Thyroid gland (tissue), 4 donors: Measurements from ENCODE around the gene CDKN2D. TPM values are rescaled to one million over a fixed set of nuclear protein-coding genes. Genes with fewer than 3 reads are reported as not detected.
"Not testable (repeated sequence)": the region's sequence is repeated elsewhere in the genome, so short reads cannot be mapped to it uniquely, and the experiment has no call there.

ENCODE experiments used
- DNase-seq, 2 donors: peaks; one replicate each; pipeline ENCODE4 v3.0.0-alpha.2; 2019
- H3K27ac ChIP-seq, 3 donors: fragments of 200-600 bp; sonication (generic); 1 replicate in 2 of 3; 2 replicates in 1 of 3; pipeline ENCODE4 v1.5.1; 2016 to 2019; ENCODE audit warnings: mild to moderate bottlenecking in 1 of 3, moderate library complexity in 1 of 3
- H3K27me3 ChIP-seq: fragments of 200-600 bp; sonication (generic); one replicate; pipeline ENCODE4 v1.5.1; 2019
- H3K36me3 ChIP-seq, 2 donors: fragments of 200-600 bp; sonication (generic); one replicate each; pipeline ENCODE4 v1.5.1; 2016 to 2019
- H3K4me1 ChIP-seq, 2 donors: fragments of 200-600 bp; sonication (generic); one replicate each; pipeline ENCODE4 v1.5.1; 2017 to 2019
- H3K4me3 ChIP-seq, 3 donors: fragments of 200-600 bp; sonication (generic); replicated peaks in 1 of 3; 1 replicate in 2 of 3; 2 replicates in 1 of 3; pipeline ENCODE4 v1.5.1; 2016; ENCODE audit warnings: mild to moderate bottlenecking in 1 of 3
- H3K9me3 ChIP-seq: fragments of 200-600 bp; sonication (generic); one replicate; pipeline ENCODE4 v1.5.1; 2017
- CTCF ChIP-seq, 6 experiments: fragments of 200-600 bp in 3 of 6; fragments of 450-650 bp in 3 of 6; sonication (generic) in 3 of 6; IDR thresholded peaks; one replicate each; pipeline ENCODE4 v1.5.1; 2016 to 2019; ENCODE audit warnings: antibody characterized with exemption in 6 of 6, mild to moderate bottlenecking in 2 of 6, inconsistent platforms in 1 of 6, moderate library complexity in 1 of 6
- POLR2A ChIP-seq, 2 donors: fragments of 450-650 bp; IDR thresholded peaks; one replicate each; pipeline ENCODE4 v1.6.1; 2017; ENCODE audit warnings: antibody characterized with exemption in 2 of 2, mild to moderate bottlenecking in 2 of 2, moderate library complexity in 1 of 2
- WGBS, 2 donors: methylation state at CpG; one replicate each; pipeline ENCODE4 v1.1.5; 2017; 5-methylcytosine and 5-hydroxymethylcytosine counted together
- intact Hi-C: fragments of 100-400 bp; cut with DNase I; formaldehyde crosslinking; loops from one replicate; pipeline ENCODE4 v1.15.1; 2023
- total RNA-seq, 4 donors: library from RNA; depleted of rRNA; stranded (reverse); fragments of >200 nt; gene quantifications; one replicate each; pipeline ENCODE4 v1.2.3, GENCODE V29; 2016

The CDKN2D gene
- total RNA-seq, 4 donors from 2014 or later: 2.0 to 8.2 (median 3.7) TPM

GRCh38 chr19:10535613-10536012 lies 33.2 kb downstream of the CDKN2D start:
- intact Hi-C loops: no loop called here
- 71 to 76% methylated on average over 6 of the region's 6 CpGs for WGBS, 2 donors

GRCh38 chr19:10533646-10534386 lies 35.0 kb downstream of the CDKN2D start:
- no peaks in the 10 kb centered on the region for H3K36me3 ChIP-seq
- no peak overlapping the region for H3K4me3 ChIP-seq
- H3K27ac ChIP-seq: no peak overlapping the region
- intact Hi-C loops: no loop called here
- no peaks in the 10 kb centered on the region for H3K4me1 ChIP-seq
- WGBS, 2 donors: 80 to 82% methylated on average over 10 of the region's 10 CpGs
- TF ChIP-seq CTCF (IDR thresholded peaks at IDR 0.05) (no peak), POLR2A (IDR thresholded peaks at IDR 0.05) (no peak)
- H3K9me3 ChIP-seq: no peaks in the 10 kb centered on the region
- DNase-seq: no peak
- no peaks in the 10 kb centered on the region for H3K27me3 ChIP-seq

More at GRCh38 chr19:10535613-10536012, 33.2 kb downstream of the CDKN2D start:
- Histone ChIP-seq H3K4me3 (no peak overlapping the region), H3K36me3 (no peaks in the 10 kb centered on the region), H3K9me3 (no peaks in the 10 kb centered on the region), H3K27me3 (no peaks in the 10 kb centered on the region), H3K27ac (no peak overlapping the region), H3K4me1 (no peaks in the 10 kb centered on the region)
- DNase-seq: no peak
- TF ChIP-seq CTCF (IDR thresholded peaks at IDR 0.05): no peak
- no peak for TF ChIP-seq POLR2A (IDR thresholded peaks at IDR 0.05)

GRCh38 chr19:10532457-10532856 lies 36.3 kb downstream of the CDKN2D start:
- H3K27ac ChIP-seq: no peak overlapping the region
- 100% methylated on average over 1 of the region's 1 CpG for WGBS, 2 donors
- H3K9me3 ChIP-seq: no peaks in the 10 kb centered on the region
- no peaks in the 10 kb centered on the region for H3K4me1 ChIP-seq
- H3K4me3 ChIP-seq: no peak overlapping the region
- TF ChIP-seq CTCF (IDR thresholded peaks at IDR 0.05) (no peak), POLR2A (IDR thresholded peaks at IDR 0.05) (no peak)
- intact Hi-C loops: no loop called here
- no peak for DNase-seq
- no peaks in the 10 kb centered on the region for H3K27me3 ChIP-seq
- H3K36me3 ChIP-seq: no peaks in the 10 kb centered on the region

- H3K27ac ChIP-seq, intact Hi-C loops: not testable (repeated sequence)
Measured at GRCh38 chr19:10526887-10527286, 41.9 kb downstream of the CDKN2D start.

GRCh38 chr19:10525636-10526035 lies 43.1 kb downstream of the CDKN2D start:
- no peak for DNase-seq
- Histone ChIP-seq H3K4me3 (no peak overlapping the region), H3K27me3 (no peaks in the 10 kb centered on the region), H3K36me3 (no peaks in the 10 kb centered on the region), H3K9me3 (no peaks in the 10 kb centered on the region), H3K4me1 (no peaks in the 10 kb centered on the region), H3K27ac (no peak overlapping the region)
- intact Hi-C loops: no loop called here
- WGBS, 2 donors: 90 to 93% methylated on average over 7 of the region's 7 CpGs
- TF ChIP-seq POLR2A (IDR thresholded peaks at IDR 0.05): no peak
- no peak for TF ChIP-seq CTCF (IDR thresholded peaks at IDR 0.05)

More at GRCh38 chr19:10526887-10527286, 41.9 kb downstream of the CDKN2D start:
- not testable (repeated sequence) for H3K9me3 ChIP-seq, DNase-seq, H3K4me3 ChIP-seq, H3K27me3 ChIP-seq, H3K36me3 ChIP-seq, H3K4me1 ChIP-seq
- 90 to 94% methylated on average over 8 of the region's 8 CpGs for WGBS, 2 donors
